Activated CD4-positive, alpha-beta T cell treated with anti-CD3 and anti-CD28 coated beads for 36 hours (primary cell): ENCODE data around the gene HSPA4. TPM values are rescaled to one million over a fixed set of nuclear protein-coding genes. Genes with fewer than 3 reads are reported as not detected.

ENCODE experiments used
- ATAC-seq: fragments of 200-7000 bp; cut with Tn5 transposase; one replicate; pipeline ENCODE4 v1.10.0; 2021; ENCODE audit warnings: mild to moderate bottlenecking, moderate library complexity
- CTCF ChIA-PET: fragments of 350-600 bp; sonication (Branson Sonifier 250); formaldehyde crosslinking; loops from one replicate; lab custom pipeline; 2021; ENCODE audit warnings: antibody characterized with exemption; lab: Charles Lee
- POLR2A ChIA-PET: fragments of 350-600 bp; sonication (Branson Sonifier 250); formaldehyde crosslinking; loops from one replicate; lab custom pipeline; 2021; ENCODE audit warnings: antibody characterized with exemption, inconsistent platforms; lab: Charles Lee
- DNase-seq: peaks from one replicate; pipeline ENCODE4 v3.0.0-alpha.2; 2020
- H3K27ac Mint-ChIP-seq: one replicate; pipeline ENCODE4 v1.8.0; 2021; ENCODE audit warnings: mixed read lengths
- H3K27me3 Mint-ChIP-seq: one replicate; pipeline ENCODE4 v1.8.0; 2021; ENCODE audit warnings: mixed read lengths
- H3K36me3 Mint-ChIP-seq: one replicate; pipeline ENCODE4 v1.8.0; 2021; ENCODE audit warnings: low read depth, mixed read lengths
- H3K4me1 Mint-ChIP-seq: one replicate; pipeline ENCODE4 v1.8.0; 2021; ENCODE audit warnings: mixed read lengths
- H3K4me3 Mint-ChIP-seq: one replicate; pipeline ENCODE4 v1.8.0; 2021; ENCODE audit warnings: mild to moderate bottlenecking, moderate library complexity, mixed read lengths
- H3K9me3 Mint-ChIP-seq: one replicate; pipeline ENCODE4 v1.8.0; 2021; ENCODE audit warnings: low read depth, mixed read lengths
- intact Hi-C, 2 experiments: fragments of 100-400 bp; cut with DNase I in 1 of 2; cut with micrococcal nuclease in 1 of 2; formaldehyde crosslinking; loops; one replicate each; pipeline versions ENCODE4 v1.14.2 to v1.15.1; 2022 to 2024; cut with DNase I, micrococcal nuclease
- total RNA-seq, 2 experiments: library from RNA; stranded (reverse); gene quantifications; one replicate each; pipeline ENCODE4 v1.2.3, GENCODE V29; 2021

HSPA4 gene
- total RNA-seq, 2 experiments from 2014 or later = 243 to 268 TPM

DNA sequence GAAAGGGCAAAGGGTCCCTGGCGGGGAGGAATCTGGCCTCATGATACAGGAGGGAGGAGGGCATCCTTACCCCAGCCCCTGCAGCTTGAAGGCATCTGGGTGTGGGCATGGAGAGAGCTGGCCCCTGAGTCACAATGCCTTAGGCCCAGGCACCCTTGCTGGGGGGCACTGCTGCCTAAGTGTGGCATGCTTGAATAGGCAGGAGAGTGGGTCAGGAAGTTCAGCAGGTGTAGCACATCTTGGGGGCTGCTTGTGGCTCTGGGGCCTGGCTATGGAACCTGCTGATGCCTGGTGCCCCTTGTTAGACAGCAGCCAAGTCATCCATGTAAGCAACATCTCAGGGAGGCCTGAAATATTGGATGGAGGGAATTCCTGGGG lies 63.1 kb downstream of the HSPA4 start:
- no peaks in the 10 kb centered on the region for H3K36me3 Mint-ChIP-seq
- no peak overlapping the region for H3K4me3 Mint-ChIP-seq
- no peaks in the 10 kb centered on the region for H3K9me3 Mint-ChIP-seq
- ChIA-PET CTCF (interaction anchor here (0.5 to 1.3 kb wide), 3 partner anchors 9 to 322 kb away, joined by 3 to 7 read pairs (median 4); no protein-coding TSS in a partner anchor), POLR2A (no interaction called here)
- no peaks in the 10 kb centered on the region for H3K27me3 Mint-ChIP-seq
- intact Hi-C loops = loop anchor here (5.0 kb wide), 4 partner anchors 102 to 827 kb away; no protein-coding TSS in a partner anchor
- H3K4me1 Mint-ChIP-seq = peaks cover 19% of the 10 kb centered on the region
- ATAC-seq (no peak), DNase-seq (no peak)
- H3K27ac Mint-ChIP-seq = no peak overlapping the region

DNA sequence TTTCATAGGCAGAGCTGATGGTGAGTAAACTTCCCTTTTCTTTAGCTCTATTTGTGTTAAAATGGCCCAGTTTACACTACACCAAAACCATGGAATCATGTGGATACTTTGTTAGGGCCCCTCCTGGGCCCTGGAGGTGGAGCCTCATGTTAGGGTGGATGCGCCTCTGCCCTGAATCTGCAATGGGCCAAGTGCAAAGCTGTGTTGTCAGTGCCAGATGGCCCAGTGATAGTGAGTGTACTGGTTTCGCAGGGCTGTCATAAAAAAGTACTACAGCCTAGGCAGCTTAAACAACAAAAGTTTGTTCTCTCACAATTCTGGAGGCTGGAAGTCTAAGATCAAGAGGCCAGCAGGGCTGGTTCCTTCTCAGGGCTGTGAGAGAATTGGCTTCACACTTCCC lies 64.8 kb downstream of the HSPA4 start:
- Mint-ChIP-seq H3K9me3 (no peaks in the 10 kb centered on the region), H3K27ac (no peak overlapping the region), H3K4me1 (peaks cover 12% of the 10 kb centered on the region), H3K36me3 (no peaks in the 10 kb centered on the region), H3K27me3 (no peaks in the 10 kb centered on the region), H3K4me3 (no peak overlapping the region)
- ChIA-PET CTCF (interaction anchor here (0.7 kb wide), 1 partner anchor 24 kb away, joined by 3 read pairs; no protein-coding TSS in a partner anchor), POLR2A (interaction anchor here (0.6 kb wide), 1 partner anchor 582 kb away, joined by 3 read pairs; no protein-coding TSS in a partner anchor)
- ATAC-seq = no peak
- intact Hi-C loops = no loop called here
- DNase-seq = no peak

DNA sequence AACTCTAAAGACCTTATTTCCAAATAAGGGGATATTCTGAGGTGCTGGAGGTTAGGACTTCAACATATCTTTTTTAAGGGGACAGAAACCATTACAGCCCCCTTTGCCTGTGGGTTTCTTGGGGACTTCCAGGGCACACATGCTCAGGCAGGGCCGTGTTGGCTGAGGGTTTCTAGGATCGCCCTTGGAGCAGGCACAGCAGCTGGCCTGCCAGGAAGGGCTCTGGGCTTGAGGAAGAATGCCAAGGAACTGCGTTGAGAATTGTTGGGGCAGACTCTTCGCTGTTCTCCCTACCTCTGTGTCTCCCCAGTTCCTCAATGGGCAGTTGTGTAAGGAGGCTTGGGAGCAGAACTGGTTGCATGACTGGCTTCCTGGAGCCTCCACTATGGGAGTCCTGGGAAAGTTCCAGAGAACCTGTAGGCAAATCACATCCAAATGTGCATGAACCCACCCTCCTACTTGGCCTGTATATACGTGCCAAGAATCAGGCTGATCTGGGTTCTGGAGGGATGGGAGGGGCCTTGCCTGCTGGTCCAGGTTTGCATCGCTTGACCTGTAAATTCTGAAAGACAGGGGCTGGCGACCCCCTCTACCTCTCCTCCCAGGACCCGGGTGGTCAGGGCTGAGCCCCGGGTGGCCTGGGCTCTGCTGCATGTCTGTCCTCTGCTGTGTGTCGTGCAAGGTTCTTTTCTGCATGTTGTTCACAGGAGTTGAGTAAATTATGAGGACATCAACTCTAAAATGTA lies 65.5 kb downstream of the HSPA4 start:
- intact Hi-C loops = no loop called here
- no peak overlapping the region for H3K4me3 Mint-ChIP-seq
- POLR2A ChIA-PET = no interaction called here
- H3K36me3 Mint-ChIP-seq = no peaks in the 10 kb centered on the region
- H3K9me3 Mint-ChIP-seq = no peaks in the 10 kb centered on the region
- no peak for ATAC-seq
- H3K27ac Mint-ChIP-seq = no peak overlapping the region
- peaks cover 12% of the 10 kb centered on the region for H3K4me1 Mint-ChIP-seq
- CTCF ChIA-PET = no interaction called here
- DNase-seq = no peak
- H3K27me3 Mint-ChIP-seq = no peaks in the 10 kb centered on the region

DNA sequence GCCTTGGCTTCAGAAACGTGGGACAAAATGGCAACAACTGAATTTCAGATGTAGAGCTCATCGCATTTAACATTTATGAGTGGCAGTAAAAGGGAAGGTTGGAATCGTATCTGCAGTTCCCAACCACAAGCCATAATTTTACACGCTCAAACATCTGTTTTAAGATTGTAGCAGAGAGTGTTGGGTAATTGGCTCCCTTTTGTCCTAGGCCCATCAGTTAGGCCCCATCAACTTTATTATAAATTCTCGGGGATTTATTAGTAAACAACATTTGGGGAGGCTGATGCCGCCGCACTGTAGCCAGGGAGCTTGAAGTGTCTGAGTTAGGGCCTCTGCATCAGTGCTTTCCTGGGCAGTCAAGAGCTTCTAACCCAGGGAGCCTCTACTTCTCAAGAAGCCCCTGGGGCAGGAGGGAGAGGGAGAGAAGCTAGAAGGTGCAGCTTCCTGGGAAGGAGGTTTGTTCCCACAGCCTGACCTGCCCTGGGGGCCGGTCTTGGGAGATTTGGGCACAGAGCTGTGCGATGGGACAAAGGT lies 66.2 kb downstream of the HSPA4 start:
- intact Hi-C loops = no loop called here
- ATAC-seq (no peak), DNase-seq (no peak)
- Mint-ChIP-seq H3K4me1 (peaks cover 10% of the 10 kb centered on the region), H3K27ac (no peak overlapping the region), H3K9me3 (no peaks in the 10 kb centered on the region), H3K4me3 (no peak overlapping the region), H3K36me3 (no peaks in the 10 kb centered on the region), H3K27me3 (no peaks in the 10 kb centered on the region)
- ChIA-PET POLR2A (no interaction called here), CTCF (interaction anchor here (1.1 kb wide), 1 partner anchor 169 kb away, joined by 4 read pairs; no protein-coding TSS in a partner anchor)

DNA sequence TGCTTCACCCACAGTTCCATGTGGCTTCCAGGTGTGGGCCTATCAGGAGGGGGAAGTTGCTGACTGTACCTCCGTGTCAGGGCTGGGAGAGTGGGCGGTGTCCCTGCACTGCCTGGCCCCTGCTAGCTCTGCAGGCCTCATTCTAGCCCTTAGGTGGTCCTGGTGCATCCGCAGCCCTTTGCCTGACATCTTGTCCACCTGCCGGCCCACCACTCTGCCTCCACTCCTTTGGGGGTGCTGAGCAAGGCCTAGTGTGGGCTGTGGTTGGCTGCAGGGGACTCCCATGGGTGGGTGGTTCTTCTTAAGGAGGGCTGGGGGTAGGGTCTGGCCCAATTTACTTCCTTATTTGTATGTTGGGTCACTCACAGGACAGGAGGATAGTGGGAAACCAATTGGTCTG lies 66.9 kb downstream of the HSPA4 start:
- peaks cover 2% of the 10 kb centered on the region for H3K4me1 Mint-ChIP-seq
- intact Hi-C loops = no loop called here
- DNase-seq (no peak), ATAC-seq (no peak)
- H3K27me3 Mint-ChIP-seq = no peaks in the 10 kb centered on the region
- H3K4me3 Mint-ChIP-seq = no peak overlapping the region
- H3K36me3 Mint-ChIP-seq = no peaks in the 10 kb centered on the region
- POLR2A ChIA-PET = no interaction called here
- CTCF ChIA-PET = interaction anchor here (1.1 kb wide), 1 partner anchor 168 kb away, joined by 4 read pairs; no protein-coding TSS in a partner anchor
- no peak overlapping the region for H3K27ac Mint-ChIP-seq
- no peaks in the 10 kb centered on the region for H3K9me3 Mint-ChIP-seq

DNA sequence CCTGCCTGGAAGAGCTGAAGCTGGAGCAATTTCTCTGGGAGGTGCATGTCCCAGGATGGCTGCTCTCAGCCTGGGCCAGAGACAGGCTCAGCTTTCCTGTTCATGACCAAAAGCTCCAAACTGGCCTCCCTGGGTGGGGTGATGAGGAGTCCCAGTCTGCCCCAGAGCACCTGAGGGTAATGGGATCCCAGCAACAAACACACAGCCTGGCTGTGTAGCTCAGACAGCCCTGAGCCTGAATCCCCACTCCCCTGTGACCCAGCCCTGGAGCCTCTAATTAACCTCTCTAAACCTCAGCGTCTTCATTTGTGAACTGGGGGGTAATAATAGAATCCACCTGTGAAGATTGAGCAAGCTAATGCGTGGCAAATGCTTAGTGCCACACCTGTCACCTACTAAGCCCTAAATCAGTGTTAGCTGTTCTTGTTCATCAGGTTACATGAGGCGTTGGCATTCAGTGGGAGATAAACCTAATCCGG lies 67.5 kb downstream of the HSPA4 start:
- Mint-ChIP-seq H3K36me3 (no peaks in the 10 kb centered on the region), H3K4me3 (no peak overlapping the region), H3K9me3 (no peaks in the 10 kb centered on the region), H3K27ac (no peak overlapping the region), H3K4me1 (no peaks in the 10 kb centered on the region), H3K27me3 (no peaks in the 10 kb centered on the region)
- no peak for DNase-seq
- ATAC-seq = no peak
- ChIA-PET POLR2A (no interaction called here), CTCF (interaction anchor here (0.9 to 1.1 kb wide), 2 partner anchors 8 to 168 kb away, joined by 3 to 4 read pairs; no protein-coding TSS in a partner anchor)
- intact Hi-C loops = no loop called here

DNA sequence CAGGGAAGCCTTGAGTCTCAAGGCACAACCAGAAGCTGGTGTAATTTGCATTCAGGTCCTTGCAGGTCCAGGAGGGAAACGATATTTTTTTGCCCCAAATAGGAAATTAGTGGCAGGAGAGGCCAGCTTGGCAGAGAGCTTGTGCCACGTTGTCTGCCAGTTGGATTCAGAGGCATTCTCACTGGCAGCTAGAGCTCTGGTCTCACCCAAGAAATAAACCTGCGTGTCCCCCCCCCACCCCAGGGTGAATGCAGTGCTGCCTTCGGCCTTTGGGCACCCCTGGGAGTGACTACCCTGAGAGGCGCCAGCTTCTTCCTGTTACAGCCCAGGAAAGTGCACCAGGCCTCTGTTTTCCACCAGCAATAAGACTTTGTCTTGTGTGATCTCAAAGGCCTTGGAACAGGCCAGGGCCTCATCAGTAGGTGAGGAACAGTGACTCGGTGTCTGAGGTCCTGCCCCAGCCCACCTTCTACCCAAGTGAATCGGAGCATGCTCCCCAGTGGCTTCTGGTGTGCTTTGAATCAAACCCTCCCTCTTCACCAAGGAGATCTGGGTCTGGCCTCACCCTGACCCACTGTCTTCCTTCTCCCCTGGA lies 68.4 kb downstream of the HSPA4 start:
- no peak for ATAC-seq
- Mint-ChIP-seq H3K4me1 (no peaks in the 10 kb centered on the region), H3K27me3 (no peaks in the 10 kb centered on the region), H3K9me3 (no peaks in the 10 kb centered on the region), H3K27ac (no peak overlapping the region), H3K36me3 (no peaks in the 10 kb centered on the region), H3K4me3 (no peak overlapping the region)
- intact Hi-C loops = no loop called here
- CTCF ChIA-PET = interaction anchor here (0.6 to 0.9 kb wide), 2 partner anchors 9 to 10 kb away, joined by 3 read pairs; no protein-coding TSS in a partner anchor
- DNase-seq = no peak
- POLR2A ChIA-PET = no interaction called here

DNA sequence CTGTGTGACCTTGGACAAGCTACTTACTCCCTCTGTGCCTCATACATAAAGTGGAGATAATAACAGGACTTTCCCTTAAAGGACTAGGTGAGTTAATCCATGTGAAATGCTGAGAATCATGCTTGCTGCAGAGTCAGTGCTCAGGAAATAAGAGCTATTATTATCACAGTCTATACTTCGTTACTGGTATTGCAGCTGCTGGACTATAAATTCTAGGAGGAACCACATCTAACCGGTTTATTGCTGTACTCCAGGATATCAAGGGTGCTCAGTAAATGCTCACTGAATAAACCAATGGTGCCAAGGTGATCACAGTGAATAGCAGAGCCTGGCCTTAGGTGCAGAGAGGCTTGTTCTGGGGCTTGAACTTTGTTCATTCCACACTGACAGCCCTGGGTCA lies 69.3 kb downstream of the HSPA4 start:
- ChIA-PET CTCF (interaction anchor here (0.6 kb wide), 1 partner anchor 17 kb away, joined by 3 read pairs; no protein-coding TSS in a partner anchor), POLR2A (no interaction called here)
- no peak for ATAC-seq
- Mint-ChIP-seq H3K9me3 (no peaks in the 10 kb centered on the region), H3K4me1 (no peaks in the 10 kb centered on the region), H3K27me3 (no peaks in the 10 kb centered on the region), H3K4me3 (no peak overlapping the region), H3K36me3 (no peaks in the 10 kb centered on the region), H3K27ac (no peak overlapping the region)
- no peak for DNase-seq
- intact Hi-C loops = no loop called here

DNA sequence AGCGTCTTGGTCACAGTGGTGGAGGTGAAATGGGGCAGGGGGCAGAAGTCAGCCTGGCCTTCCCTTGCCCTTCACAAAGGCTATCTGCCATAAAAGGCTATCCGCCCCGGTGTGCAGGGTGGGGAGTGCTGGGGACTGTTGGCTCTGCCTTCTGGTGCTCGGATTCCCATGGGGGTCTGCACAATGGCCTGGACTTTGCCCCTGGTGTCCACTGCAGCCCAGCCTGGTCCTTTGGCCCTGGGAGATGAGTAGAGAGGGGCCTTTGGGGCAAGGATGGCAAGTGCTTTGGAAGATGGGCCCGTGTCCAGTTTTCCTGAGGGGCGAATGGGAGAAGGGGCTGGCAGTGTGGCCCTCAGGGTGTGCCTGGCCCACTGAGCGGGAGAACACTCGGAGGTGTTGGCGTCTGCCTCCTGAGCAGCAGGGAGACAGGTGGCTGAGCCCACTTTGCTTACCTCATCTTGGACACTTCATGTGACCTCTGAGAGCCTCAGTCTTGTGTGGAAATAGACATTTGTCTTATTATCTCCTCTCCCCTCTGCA lies 69.9 kb downstream of the HSPA4 start:
- ChIA-PET POLR2A (no interaction called here), CTCF (interaction anchor here (0.6 kb wide), 1 partner anchor 16 kb away, joined by 3 read pairs; no protein-coding TSS in a partner anchor)
- DNase-seq (no peak), ATAC-seq (no peak)
- H3K4me3 Mint-ChIP-seq = no peak overlapping the region
- no peak overlapping the region for H3K27ac Mint-ChIP-seq
- no peaks in the 10 kb centered on the region for H3K36me3 Mint-ChIP-seq
- H3K4me1 Mint-ChIP-seq = no peaks in the 10 kb centered on the region
- no peaks in the 10 kb centered on the region for H3K9me3 Mint-ChIP-seq
- H3K27me3 Mint-ChIP-seq = no peaks in the 10 kb centered on the region
- intact Hi-C loops = no loop called here

DNA sequence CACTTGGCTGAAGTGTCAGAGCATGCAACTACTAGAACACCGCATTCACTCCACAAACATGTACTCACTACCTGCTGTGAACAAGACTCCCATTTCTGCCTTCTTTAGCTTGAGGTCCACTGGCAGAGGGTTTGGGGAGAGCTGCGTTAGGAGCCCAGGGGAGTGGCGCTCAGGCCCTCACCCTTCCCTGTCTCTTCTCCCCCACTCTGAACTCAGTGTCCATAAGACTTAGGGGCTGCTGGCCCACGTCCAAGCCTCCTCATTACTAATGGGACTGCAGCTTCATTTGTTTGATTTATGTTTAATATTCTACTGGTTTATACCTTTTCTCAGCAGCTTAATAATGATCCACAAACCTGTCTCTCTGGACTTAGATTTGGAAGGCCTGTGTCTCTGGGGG lies 70.9 kb downstream of the HSPA4 start:
- ChIA-PET POLR2A (no interaction called here), CTCF (interaction anchor here (1.1 to 1.4 kb wide), 3 partner anchors 9 to 12 kb away, joined by 3 to 4 read pairs (median 3); no protein-coding TSS in a partner anchor)
- Mint-ChIP-seq H3K4me3 (no peak overlapping the region), H3K27ac (no peak overlapping the region), H3K36me3 (no peaks in the 10 kb centered on the region), H3K9me3 (no peaks in the 10 kb centered on the region), H3K4me1 (no peaks in the 10 kb centered on the region), H3K27me3 (no peaks in the 10 kb centered on the region)
- intact Hi-C loops = no loop called here
- ATAC-seq (no peak), DNase-seq (no peak)

DNA sequence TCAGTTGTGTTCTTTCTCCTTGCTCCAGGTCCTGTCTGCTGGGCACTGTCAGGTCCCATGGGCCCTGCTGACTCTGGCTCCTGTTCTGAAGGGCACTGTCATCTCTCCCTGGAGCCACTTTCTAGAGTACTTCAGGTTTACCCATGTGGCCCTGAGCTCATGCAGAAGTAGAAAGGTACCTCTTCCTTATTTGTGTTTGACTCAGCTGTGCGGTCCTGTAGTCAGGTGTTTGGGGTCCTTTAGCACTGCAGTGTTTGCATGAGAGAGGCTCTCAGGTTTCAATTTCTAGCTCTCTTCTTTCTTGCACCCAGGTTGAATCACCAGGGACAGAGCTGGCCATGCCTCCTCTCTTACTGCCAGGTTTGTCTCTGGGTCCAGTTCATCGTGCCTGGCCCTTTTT lies 71.5 kb downstream of the HSPA4 start:
- DNase-seq = no peak
- no peak overlapping the region for H3K4me3 Mint-ChIP-seq
- no peaks in the 10 kb centered on the region for H3K4me1 Mint-ChIP-seq
- H3K27ac Mint-ChIP-seq = no peak overlapping the region
- no peaks in the 10 kb centered on the region for H3K36me3 Mint-ChIP-seq
- H3K27me3 Mint-ChIP-seq = no peaks in the 10 kb centered on the region
- no peaks in the 10 kb centered on the region for H3K9me3 Mint-ChIP-seq
- CTCF ChIA-PET = interaction anchor here (0.7 to 1.4 kb wide), 4 partner anchors 9 to 15 kb away, joined by 3 to 4 read pairs (median 3); no protein-coding TSS in a partner anchor
- POLR2A ChIA-PET = no interaction called here
- intact Hi-C loops = no loop called here
- ATAC-seq = no peak
